Endothelial cell of umbilical vein (primary cell): Measurements from ENCODE around the gene PRMT9. TPM values are rescaled to one million over a fixed set of nuclear protein-coding genes. Genes with fewer than 3 reads are reported as not detected.

Experiments
- BruUV-seq: library from RNA; stranded (reverse); fragments of 400-500 nt; replicated peaks from 2 replicates; lab custom pipeline; 2021; lab: Mats Ljungman, UMichigan
- CTCF ChIA-PET: fragments of 300-600, 350-600 bp; sonication (Branson Sonifier 250); formaldehyde crosslinking; loops from one replicate; lab custom pipeline; 2021; ENCODE audit warnings: antibody characterized with exemption, inconsistent platforms; lab: Charles Lee
- POLR2A ChIA-PET: fragments of 300-600, 350-600 bp; sonication (Branson Sonifier 250); formaldehyde crosslinking; loops from one replicate; lab custom pipeline; 2021; ENCODE audit warnings: antibody characterized with exemption, inconsistent platforms; lab: Charles Lee
- DNase-seq: peaks from one replicate; pipeline ENCODE4 v3.0.0-alpha.2; 2011; ENCODE audit warnings: low read depth, low spot score
- FAIRE-seq: peaks from 2 replicates; lab custom pipeline; 2011; peaks lifted over from hg19 to GRCh38; lab: Jason Lieb, UNC
- H2AFZ ChIP-seq: 2 replicates; pipeline ENCODE4 v1.6.0; 2012; ENCODE audit warnings: low read depth, low read length, control low read depth, inconsistent platforms
- H3K27ac ChIP-seq: 2 replicates; pipeline ENCODE4 v1.5.1; 2011; ENCODE audit warnings: low read depth, mild to moderate bottlenecking, control low read depth, low read length, moderate library complexity; ENCODE audit not compliant: insufficient read depth
- H3K27me3 ChIP-seq, 2 experiments: 2 replicates each; pipeline versions ENCODE4 v1.6.0 to v1.6.1; 2011; ENCODE audit warnings: low read length in 2 of 2, mixed read lengths in 1 of 2; ENCODE audit not compliant: control insufficient read depth in 2 of 2, insufficient read depth in 2 of 2
- H3K36me3 ChIP-seq, 2 experiments: 2 replicates in 1 of 2; 3 replicates in 1 of 2; pipeline ENCODE4 v1.5.1; 2011; ENCODE audit warnings: low read length in 2 of 2, mild to moderate bottlenecking in 1 of 2, moderate library complexity in 1 of 2; ENCODE audit not compliant: control insufficient read depth in 2 of 2, insufficient read depth in 2 of 2; ENCODE audit errors: extremely low read depth in 1 of 2
- H3K4me1 ChIP-seq: 3 replicates; pipeline ENCODE4 v1.5.1; 2011; ENCODE audit warnings: mild to moderate bottlenecking, low read length; ENCODE audit not compliant: control insufficient read depth, insufficient read depth; ENCODE audit errors: extremely low read depth
- H3K4me2 ChIP-seq: 2 replicates; pipeline ENCODE4 v1.6.1; 2011; ENCODE audit warnings: low read length, control low read depth, mixed read lengths; ENCODE audit not compliant: insufficient read depth
- H3K4me3 ChIP-seq, 3 experiments: fragments of 200-600 bp in 1 of 3; sonication (generic), shearing (Covaris generic) in 1 of 3; replicated peaks in 1 of 3; 2 replicates each; pipeline ENCODE4 v1.5.1; 2011 to 2016; ENCODE audit warnings: control low read depth in 3 of 3, low read length in 3 of 3, mild to moderate bottlenecking in 2 of 3, inconsistent platforms in 1 of 3, low read depth in 1 of 3, moderate library complexity in 1 of 3; ENCODE audit not compliant: insufficient read depth in 1 of 3
- H3K79me2 ChIP-seq: 2 replicates; pipeline ENCODE4 v1.6.0; 2012; ENCODE audit warnings: low read length, inconsistent platforms; ENCODE audit not compliant: control insufficient read depth, insufficient read depth
- H3K9ac ChIP-seq: replicated peaks from 2 replicates; pipeline ENCODE3; 2011; ENCODE audit warnings: low read length, control low read depth; ENCODE audit not compliant: insufficient read depth; ENCODE audit errors: extremely low read depth
- H3K9me1 ChIP-seq: replicated peaks from 3 replicates; pipeline ENCODE4 v1.6.0; 2011; ENCODE audit warnings: mild to moderate bottlenecking, low read length; ENCODE audit not compliant: control insufficient read depth, insufficient read depth; ENCODE audit errors: extremely low read depth
- H3K9me3 ChIP-seq: replicated peaks from 2 replicates; pipeline ENCODE4 v1.5.1; 2012; ENCODE audit warnings: low read length, inconsistent platforms; ENCODE audit not compliant: control insufficient read depth, insufficient read depth
- H4K20me1 ChIP-seq: replicated peaks from 2 replicates; pipeline ENCODE3; 2011; ENCODE audit warnings: mild to moderate bottlenecking, low read length; ENCODE audit not compliant: control insufficient read depth, insufficient read depth; ENCODE audit errors: extremely low read depth
- EZH2 ChIP-seq: IDR thresholded peaks from 2 replicates; pipeline ENCODE4 v1.6.1; 2012; ENCODE audit warnings: borderline replicate concordance, low read depth, mild to moderate bottlenecking, moderate library complexity, low read length, inconsistent platforms; ENCODE audit not compliant: severe bottlenecking
- FOS ChIP-seq: IDR thresholded peaks from 2 replicates; pipeline ENCODE4 v1.6.1; 2011; ENCODE audit warnings: mild to moderate bottlenecking, low read length, moderate library complexity, borderline replicate concordance; ENCODE audit not compliant: insufficient read depth
- GATA2 ChIP-seq: IDR thresholded peaks from 2 replicates; pipeline ENCODE4 v1.7.0; 2011; ENCODE audit warnings: low read depth, mild to moderate bottlenecking, moderate library complexity, mixed read lengths, low read length; ENCODE audit not compliant: insufficient read length, insufficient read depth
- JUN ChIP-seq: IDR thresholded peaks from 2 replicates; pipeline ENCODE4 v1.6.1; 2011; ENCODE audit warnings: borderline replicate concordance, low read depth; ENCODE audit not compliant: insufficient read length, insufficient read depth
- MYC ChIP-seq: IDR thresholded peaks from one replicate; pipeline ENCODE4 v1.6.1; 2011; ENCODE audit warnings: mild to moderate bottlenecking, low read depth, low read length
- POLR2A ChIP-seq: IDR thresholded peaks from 2 replicates; pipeline ENCODE4 v1.6.1; 2012; ENCODE audit warnings: low read depth, mild to moderate bottlenecking, control low read depth, low read length
- POLR2AphosphoS5 ChIP-seq: IDR thresholded peaks from 2 replicates; pipeline ENCODE4 v1.6.1; 2012; ENCODE audit warnings: low read depth, mild to moderate bottlenecking, control low read depth, low read length, moderate library complexity; ENCODE audit not compliant: insufficient read depth
- dilution Hi-C: fragments of 300-500 bp; cut with MboI; formaldehyde crosslinking; loops from one replicate; pipeline ENCODE4 v1.15.0; 2019; ENCODE audit warnings: low sequenced_read_pairs; ENCODE audit not compliant: extremely low pct_ligation_motif_present
- intact Hi-C: fragments of 100-400 bp; cut with micrococcal nuclease; formaldehyde crosslinking; loops from one replicate; pipeline ENCODE4 v1.10.0; 2022
- polyA plus RNA-seq, 4 experiments: library from polyadenylated mRNA; depleted of rRNA in 3 of 4; stranded (reverse) in 3 of 4; unstranded in 1 of 4; fragments of >200 nt; gene quantifications; 2 replicates each; pipeline versions ENCODE4 v1.2.1 to v1.2.3, GENCODE V29; 2011 to 2012; ENCODE audit warnings: missing spikeins in 1 of 4
- total RNA-seq: library from RNA; stranded (reverse); gene quantifications from 2 replicates; pipeline ENCODE4 v1.2.3, GENCODE V29; 2021
- TF ChIP-seq, protein P1 (sequence below): IDR thresholded peaks from 2 replicates; pipeline ENCODE4 v1.6.1; 2011; ENCODE audit not compliant: insufficient read depth, insufficient read length
- TF ChIP-seq, protein P2 (sequence below), 2 donors: IDR thresholded peaks; 1 replicate in 1 of 2; 2 replicates in 1 of 2; pipeline ENCODE4 v1.5.1; 2011; ENCODE audit warnings: low read length in 2 of 2, mild to moderate bottlenecking in 2 of 2, moderate library complexity in 2 of 2, control low read depth in 1 of 2, inconsistent platforms in 1 of 2, low read depth in 1 of 2; ENCODE audit not compliant: insufficient read depth in 1 of 2; ENCODE audit errors: extremely low read depth in 1 of 2

PRMT9 gene
- total and polyA plus RNA-seq, 2 donors (not counting 3 experiments of a cell fraction or from before 2014, with no cell fraction given) = 3.2 to 9.0 TPM

DNA sequence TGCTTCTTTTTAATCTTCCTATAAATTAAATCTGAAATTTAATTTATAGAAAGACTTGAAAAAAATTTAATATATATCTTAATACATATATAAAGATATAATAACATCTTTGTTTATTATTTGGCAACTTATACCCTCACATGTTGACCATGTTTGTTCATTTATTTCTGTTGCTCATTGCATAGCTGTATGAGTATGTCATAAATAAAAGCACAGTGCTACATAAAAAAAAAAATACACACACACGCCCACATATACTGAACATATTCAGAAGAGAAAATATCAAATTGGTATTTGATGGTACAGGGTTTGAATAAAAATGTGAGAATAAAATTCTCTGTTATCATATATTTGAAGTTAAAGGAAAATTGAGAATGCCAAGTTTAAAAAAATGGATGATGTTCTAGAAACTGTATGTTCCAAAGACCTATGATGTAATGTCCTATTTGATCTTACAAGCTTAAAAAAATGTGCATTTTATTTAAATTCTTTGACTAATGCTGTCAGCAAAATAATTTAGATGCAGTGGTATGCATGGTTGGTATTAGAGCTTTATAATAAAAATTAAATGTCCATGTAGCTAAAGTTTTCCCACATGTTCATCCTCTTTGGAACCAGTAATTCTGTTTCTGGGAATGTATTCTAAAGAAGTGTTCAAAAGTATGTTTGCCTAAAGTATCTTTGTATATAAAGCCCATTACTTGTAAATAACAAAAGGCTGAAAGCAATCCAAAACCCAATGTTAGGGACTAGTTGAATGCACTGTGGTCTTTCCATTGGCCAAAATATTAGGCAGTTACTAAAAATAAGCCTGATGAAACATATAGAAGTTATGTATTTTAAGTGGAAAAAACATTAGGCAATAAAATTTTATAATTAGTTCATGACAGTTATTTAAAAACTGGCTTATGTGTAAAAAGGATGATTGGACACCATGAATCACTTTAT is 53.9 kb downstream of the PRMT9 start:
- intact Hi-C loops = loop anchor here (5.0 kb wide), 1 partner anchor 237 kb away; no protein-coding TSS in a partner anchor
- Histone ChIP-seq H4K20me1 (no peaks in the 10 kb centered on the region), H3K79me2 (no peaks in the 10 kb centered on the region), H3K27ac (no peak overlapping the region), H2AFZ (no peak overlapping the region), H3K9me1 (no peaks in the 10 kb centered on the region), H3K9ac (no peak overlapping the region), H3K36me3 (peaks cover 19 to 33% of the 10 kb centered on the region in 2 experiments), H3K4me1 (no peaks in the 10 kb centered on the region), H3K27me3 (no peaks in the 10 kb centered on the region), H3K4me3 (no peak overlapping the region), H3K9me3 (no peaks in the 10 kb centered on the region), H3K4me2 (no peak overlapping the region)
- dilution Hi-C loops = no loop called here
- FAIRE-seq (no peak), DNase-seq (no peak)
- ChIA-PET CTCF (interaction anchor here (1.9 to 6.8 kb wide), 2 partner anchors 13 to 237 kb away, joined by 4 to 65 read pairs; partner anchors contain the start of gene TMEM184C), POLR2A (no interaction called here)
- no TSS peak for BruUV-seq
- TF ChIP-seq, protein P1, sequence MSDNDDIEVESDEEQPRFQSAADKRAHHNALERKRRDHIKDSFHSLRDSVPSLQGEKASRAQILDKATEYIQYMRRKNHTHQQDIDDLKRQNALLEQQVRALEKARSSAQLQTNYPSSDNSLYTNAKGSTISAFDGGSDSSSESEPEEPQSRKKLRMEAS = no peak
- TF ChIP-seq MYC (no peak), POLR2AphosphoS5 (no peak), GATA2 (no peak), JUN (no peak), EZH2 (no peak), POLR2A (no peak), FOS (no peak)
- TF ChIP-seq, protein P2, sequence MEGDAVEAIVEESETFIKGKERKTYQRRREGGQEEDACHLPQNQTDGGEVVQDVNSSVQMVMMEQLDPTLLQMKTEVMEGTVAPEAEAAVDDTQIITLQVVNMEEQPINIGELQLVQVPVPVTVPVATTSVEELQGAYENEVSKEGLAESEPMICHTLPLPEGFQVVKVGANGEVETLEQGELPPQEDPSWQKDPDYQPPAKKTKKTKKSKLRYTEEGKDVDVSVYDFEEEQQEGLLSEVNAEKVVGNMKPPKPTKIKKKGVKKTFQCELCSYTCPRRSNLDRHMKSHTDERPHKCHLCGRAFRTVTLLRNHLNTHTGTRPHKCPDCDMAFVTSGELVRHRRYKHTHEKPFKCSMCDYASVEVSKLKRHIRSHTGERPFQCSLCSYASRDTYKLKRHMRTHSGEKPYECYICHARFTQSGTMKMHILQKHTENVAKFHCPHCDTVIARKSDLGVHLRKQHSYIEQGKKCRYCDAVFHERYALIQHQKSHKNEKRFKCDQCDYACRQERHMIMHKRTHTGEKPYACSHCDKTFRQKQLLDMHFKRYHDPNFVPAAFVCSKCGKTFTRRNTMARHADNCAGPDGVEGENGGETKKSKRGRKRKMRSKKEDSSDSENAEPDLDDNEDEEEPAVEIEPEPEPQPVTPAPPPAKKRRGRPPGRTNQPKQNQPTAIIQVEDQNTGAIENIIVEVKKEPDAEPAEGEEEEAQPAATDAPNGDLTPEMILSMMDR (IDR thresholded peaks at IDR 0.05; ENCODE audit: extremely low read depth in 1 of 2, insufficient read depth in 1 of 2, low read depth in 1 of 2, low read length in 2 of 2) = no peak
